Nephron (organoid): Measurements from ENCODE around the gene C1orf21.

Source experiments
- H3K27ac Mint-ChIP-seq, 3 experiments: 2 replicates each; pipeline ENCODE4 v1.8.0; 2020; ENCODE audit warnings: mixed read lengths in 3 of 3, mild to moderate bottlenecking in 2 of 3, moderate library complexity in 1 of 3
- H3K27me3 Mint-ChIP-seq: 2 replicates; pipeline ENCODE4 v1.8.0; 2021; ENCODE audit warnings: low read depth, mild to moderate bottlenecking, moderate library complexity, mixed read lengths
- H3K36me3 Mint-ChIP-seq: 2 replicates; pipeline ENCODE4 v1.8.0; 2020; ENCODE audit warnings: low read depth, mixed read lengths
- H3K4me1 Mint-ChIP-seq: 2 replicates; pipeline ENCODE4 v1.8.0; 2020; ENCODE audit warnings: mixed read lengths
- H3K4me3 Mint-ChIP-seq, 3 experiments: 2 replicates each; pipeline ENCODE4 v1.8.0; 2020; ENCODE audit warnings: mild to moderate bottlenecking in 3 of 3, mixed read lengths in 3 of 3, moderate library complexity in 2 of 3
- H3K9me3 Mint-ChIP-seq: 2 replicates; pipeline ENCODE4 v1.8.0; 2020; ENCODE audit warnings: mixed read lengths
- CTCF ChIP-seq, 3 experiments: fragments of 200-600 bp; sonication (generic); IDR thresholded peaks; one replicate each; pipeline ENCODE4 v1.5.0; 2021; ENCODE audit warnings: antibody characterized with exemption in 3 of 3; ENCODE audit not compliant: unreplicated experiment in 3 of 3

The C1orf21 gene

GRCh38 chr1:184423649-184424048 lies 36.8 kb downstream of the C1orf21 start:
- Mint-ChIP-seq H3K36me3 (peaks cover under 1% of the 10 kb centered on the region), H3K9me3 (no peaks in the 10 kb centered on the region), H3K4me1 (peaks cover 30% of the 10 kb centered on the region), H3K27ac (no peak overlapping the region), H3K27me3 (no peaks in the 10 kb centered on the region), H3K4me3 (no peak overlapping the region)
- TF ChIP-seq CTCF (IDR thresholded peaks at IDR 0.05; ENCODE audit: unreplicated experiment in 3 of 3) = no peak

- H3K27me3 Mint-ChIP-seq = no peaks in the 10 kb centered on the region
- no peak overlapping the region for H3K4me3 Mint-ChIP-seq
- H3K9me3 Mint-ChIP-seq = no peaks in the 10 kb centered on the region
- peaks cover 25% of the 10 kb centered on the region for H3K4me1 Mint-ChIP-seq
- no peak overlapping the region for H3K27ac Mint-ChIP-seq
- no peak for TF ChIP-seq CTCF (IDR thresholded peaks at IDR 0.05; ENCODE audit: unreplicated experiment in 3 of 3)
- H3K36me3 Mint-ChIP-seq = peaks cover 4% of the 10 kb centered on the region
Observed at GRCh38 chr1:184424157-184424556, 37.3 kb downstream of the C1orf21 start.

- H3K9me3 Mint-ChIP-seq = no peaks in the 10 kb centered on the region
- peaks cover 4% of the 10 kb centered on the region for H3K36me3 Mint-ChIP-seq
- no peak overlapping the region for H3K27ac Mint-ChIP-seq
- H3K27me3 Mint-ChIP-seq = no peaks in the 10 kb centered on the region
- no peak overlapping the region for H3K4me3 Mint-ChIP-seq
- H3K4me1 Mint-ChIP-seq = peaks cover 17% of the 10 kb centered on the region
- TF ChIP-seq CTCF (IDR thresholded peaks at IDR 0.05; ENCODE audit: unreplicated experiment in 3 of 3) = no peak
Observed at GRCh38 chr1:184424945-184425344, 38.1 kb downstream of the C1orf21 start.

- Mint-ChIP-seq H3K9me3 (no peaks in the 10 kb centered on the region), H3K27ac (no peak overlapping the region), H3K36me3 (peaks cover 6% of the 10 kb centered on the region), H3K4me3 (no peak overlapping the region), H3K27me3 (no peaks in the 10 kb centered on the region), H3K4me1 (peaks cover 10% of the 10 kb centered on the region)
- no peak for TF ChIP-seq CTCF (IDR thresholded peaks at IDR 0.05; ENCODE audit: unreplicated experiment in 3 of 3)
Observed at GRCh38 chr1:184425449-184426277, 38.8 kb downstream of the C1orf21 start.

GRCh38 chr1:184426278-184426674 lies 39.4 kb downstream of the C1orf21 start:
- no peak overlapping the region for H3K4me3 Mint-ChIP-seq
- H3K27ac Mint-ChIP-seq = no peak overlapping the region
- H3K36me3 Mint-ChIP-seq = peaks cover 9% of the 10 kb centered on the region
- H3K27me3 Mint-ChIP-seq = no peaks in the 10 kb centered on the region
- H3K4me1 Mint-ChIP-seq = peaks cover 5% of the 10 kb centered on the region
- peaks cover under 1% of the 10 kb centered on the region for H3K9me3 Mint-ChIP-seq
- no peak for TF ChIP-seq CTCF (IDR thresholded peaks at IDR 0.05; ENCODE audit: unreplicated experiment in 3 of 3)

- peaks cover 5% of the 10 kb centered on the region for H3K4me1 Mint-ChIP-seq
- H3K36me3 Mint-ChIP-seq = peaks cover 15% of the 10 kb centered on the region
- no peaks in the 10 kb centered on the region for H3K27me3 Mint-ChIP-seq
Observed at GRCh38 chr1:184427722-184428121, 40.9 kb downstream of the C1orf21 start.

More at GRCh38 chr1:184427722-184428121, 40.9 kb downstream of the C1orf21 start:
- H3K4me3 Mint-ChIP-seq = no peak overlapping the region
- no peak for TF ChIP-seq CTCF (IDR thresholded peaks at IDR 0.05; ENCODE audit: unreplicated experiment in 3 of 3)
- no peak overlapping the region for H3K27ac Mint-ChIP-seq
- H3K9me3 Mint-ChIP-seq = peaks cover 6% of the 10 kb centered on the region
